GM12872 (cell line): ENCODE results near the gene BOD1L2.

Source experiments
- TF ChIP-seq, protein P1 (sequence below): IDR thresholded peaks from 3 replicates; pipeline ENCODE4 v1.5.1; 2011; ENCODE audit warnings: low read depth, mild to moderate bottlenecking, low read length, moderate library complexity; ENCODE audit not compliant: insufficient read depth

The BOD1L2 gene

DNA sequence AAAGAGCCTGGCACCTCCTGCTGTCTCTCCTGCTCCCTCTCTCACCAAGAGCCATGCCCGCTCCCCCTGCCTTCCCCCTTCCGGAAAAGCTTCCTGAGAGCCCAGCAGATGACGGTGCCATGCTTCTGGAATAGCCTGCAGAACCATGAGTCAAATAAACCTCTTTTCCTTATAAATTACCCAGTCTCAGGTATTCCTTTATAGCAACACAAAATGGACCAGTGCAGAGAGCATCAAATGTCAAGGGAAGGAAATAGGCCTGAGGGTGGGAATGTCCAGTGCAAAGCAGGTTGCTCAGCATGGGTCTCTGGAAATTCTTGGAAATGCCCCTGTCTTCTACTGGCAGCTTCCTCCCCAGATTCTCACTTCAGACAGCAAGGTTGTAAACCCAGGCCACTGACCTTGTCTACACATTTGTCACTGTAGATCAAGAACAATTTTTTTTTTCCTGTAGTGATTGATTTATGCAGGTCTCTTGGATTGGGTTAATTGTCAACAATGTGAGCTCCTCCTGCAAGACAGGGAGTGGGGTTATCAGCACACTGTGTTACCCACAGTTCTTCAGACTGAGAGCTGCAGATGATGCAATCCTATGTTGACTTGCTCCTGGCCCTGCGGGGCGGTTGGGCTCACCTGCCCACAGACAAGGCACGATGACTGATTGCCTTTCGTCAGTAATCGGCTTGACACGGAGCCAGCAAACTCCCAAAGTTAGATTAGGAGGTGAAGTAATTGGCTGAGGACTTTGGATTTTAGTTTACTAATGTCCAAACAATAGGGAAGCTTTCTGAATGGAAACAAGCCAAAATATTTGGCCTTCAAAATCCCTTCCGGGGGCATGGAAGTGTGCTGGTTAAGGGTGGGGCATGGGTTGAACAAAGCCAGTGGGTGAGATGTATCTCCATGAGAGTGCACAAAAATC lies 5.4 kb upstream of the BOD1L2 start:
- TF ChIP-seq, protein P1, sequence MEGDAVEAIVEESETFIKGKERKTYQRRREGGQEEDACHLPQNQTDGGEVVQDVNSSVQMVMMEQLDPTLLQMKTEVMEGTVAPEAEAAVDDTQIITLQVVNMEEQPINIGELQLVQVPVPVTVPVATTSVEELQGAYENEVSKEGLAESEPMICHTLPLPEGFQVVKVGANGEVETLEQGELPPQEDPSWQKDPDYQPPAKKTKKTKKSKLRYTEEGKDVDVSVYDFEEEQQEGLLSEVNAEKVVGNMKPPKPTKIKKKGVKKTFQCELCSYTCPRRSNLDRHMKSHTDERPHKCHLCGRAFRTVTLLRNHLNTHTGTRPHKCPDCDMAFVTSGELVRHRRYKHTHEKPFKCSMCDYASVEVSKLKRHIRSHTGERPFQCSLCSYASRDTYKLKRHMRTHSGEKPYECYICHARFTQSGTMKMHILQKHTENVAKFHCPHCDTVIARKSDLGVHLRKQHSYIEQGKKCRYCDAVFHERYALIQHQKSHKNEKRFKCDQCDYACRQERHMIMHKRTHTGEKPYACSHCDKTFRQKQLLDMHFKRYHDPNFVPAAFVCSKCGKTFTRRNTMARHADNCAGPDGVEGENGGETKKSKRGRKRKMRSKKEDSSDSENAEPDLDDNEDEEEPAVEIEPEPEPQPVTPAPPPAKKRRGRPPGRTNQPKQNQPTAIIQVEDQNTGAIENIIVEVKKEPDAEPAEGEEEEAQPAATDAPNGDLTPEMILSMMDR, result no peak

DNA sequence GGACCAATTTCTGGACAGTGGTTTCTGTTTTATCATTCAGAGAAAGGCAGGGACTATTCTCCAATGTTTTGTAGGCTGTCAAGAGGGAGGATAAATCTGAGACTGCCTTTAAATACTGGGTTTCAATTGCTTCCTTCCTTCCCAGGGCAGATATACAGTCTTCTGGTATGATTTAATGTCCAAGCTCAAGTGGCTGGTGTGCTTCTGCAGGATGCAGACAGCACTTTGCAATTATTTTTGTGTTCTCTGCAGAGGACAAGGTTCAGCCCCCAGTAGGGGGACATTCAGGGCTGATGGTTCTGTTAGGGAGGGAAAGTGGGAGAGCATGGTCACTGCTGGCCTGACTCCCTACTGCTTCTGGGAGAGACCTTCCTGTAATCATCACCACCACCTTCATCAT lies 4.6 kb upstream of the BOD1L2 start:
- TF ChIP-seq, protein P1, result no peak

DNA sequence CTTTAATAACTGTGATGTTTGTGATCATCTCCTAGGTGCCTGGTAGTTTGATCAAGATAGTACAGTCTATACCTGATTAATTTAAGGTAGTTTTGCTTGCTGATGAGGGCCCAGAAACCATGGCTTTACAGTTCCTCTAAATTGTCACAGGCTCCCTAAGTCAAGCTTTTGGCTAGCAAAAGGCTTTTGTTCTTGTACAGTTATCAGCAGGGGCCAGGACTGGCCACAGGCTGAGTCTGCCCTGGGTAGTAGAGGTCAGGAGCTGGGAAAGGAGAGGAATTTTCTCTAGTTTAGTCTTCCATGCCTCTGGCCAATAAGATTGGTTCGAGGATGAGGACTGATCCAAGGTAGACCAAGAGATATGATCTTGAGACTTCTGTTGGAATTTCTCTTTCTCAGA lies 3.6 kb upstream of the BOD1L2 start:
- TF ChIP-seq, protein P1, result no peak

DNA sequence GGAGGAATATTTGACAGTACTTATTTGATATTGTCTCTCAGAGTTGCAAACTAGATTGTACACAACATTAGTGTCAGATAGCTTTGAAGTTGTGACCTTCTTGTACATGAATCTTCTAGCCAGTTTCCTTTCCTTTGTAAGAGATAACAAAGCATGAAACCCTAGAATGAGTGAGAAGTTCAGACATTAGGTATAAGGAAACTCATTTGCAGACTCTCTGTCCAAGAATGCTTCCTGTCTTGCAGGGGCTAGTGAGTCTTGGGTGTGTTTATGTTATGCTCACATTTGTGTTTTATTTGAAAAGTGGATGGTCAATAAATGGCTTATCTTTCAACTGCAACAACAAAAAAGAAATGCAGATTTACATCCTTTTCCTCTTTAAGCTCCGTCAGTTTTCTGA lies 1.4 kb downstream of the BOD1L2 start:
- TF ChIP-seq, protein P1, result no peak

DNA sequence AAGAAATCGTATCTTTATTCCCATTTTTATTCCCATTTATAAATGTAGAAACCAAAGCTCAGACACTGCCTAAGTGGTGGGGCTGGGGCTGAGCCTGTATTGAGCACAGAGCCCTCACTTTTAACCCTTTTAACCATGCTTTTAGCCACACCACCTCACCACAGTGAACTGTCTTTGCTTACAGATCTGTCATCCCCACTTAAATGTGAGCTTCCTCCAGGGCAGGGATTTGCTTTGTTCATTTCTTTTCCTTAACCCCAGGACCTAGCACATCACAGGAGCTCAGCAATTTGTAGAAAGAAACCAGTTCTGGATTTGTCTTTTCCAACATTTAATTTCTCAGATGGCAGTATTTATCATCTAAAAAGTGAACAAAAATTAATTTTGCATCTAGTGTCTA lies 2.2 kb downstream of the BOD1L2 start:
- TF ChIP-seq, protein P1, result no peak

DNA sequence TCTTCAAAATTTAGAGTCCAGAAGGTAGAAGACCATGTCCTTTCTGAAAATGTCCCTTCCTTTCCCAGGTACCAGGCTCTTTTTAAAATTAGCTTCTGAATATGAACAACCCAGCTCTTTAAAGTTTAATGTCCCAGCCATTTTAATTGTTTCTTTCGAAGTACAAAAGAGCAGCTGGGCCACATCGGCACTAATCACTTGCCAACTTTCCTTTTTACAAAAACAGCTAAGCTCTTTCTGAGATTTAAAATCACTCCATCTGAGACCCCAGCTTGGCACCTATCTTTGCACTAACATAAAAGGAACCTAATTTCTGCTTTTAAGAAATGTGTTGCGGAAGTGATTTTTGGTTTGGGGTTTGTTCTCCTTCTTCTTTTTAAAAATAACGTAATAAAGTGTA lies 2.6 kb downstream of the BOD1L2 start:
- TF ChIP-seq, protein P1, result no peak

DNA sequence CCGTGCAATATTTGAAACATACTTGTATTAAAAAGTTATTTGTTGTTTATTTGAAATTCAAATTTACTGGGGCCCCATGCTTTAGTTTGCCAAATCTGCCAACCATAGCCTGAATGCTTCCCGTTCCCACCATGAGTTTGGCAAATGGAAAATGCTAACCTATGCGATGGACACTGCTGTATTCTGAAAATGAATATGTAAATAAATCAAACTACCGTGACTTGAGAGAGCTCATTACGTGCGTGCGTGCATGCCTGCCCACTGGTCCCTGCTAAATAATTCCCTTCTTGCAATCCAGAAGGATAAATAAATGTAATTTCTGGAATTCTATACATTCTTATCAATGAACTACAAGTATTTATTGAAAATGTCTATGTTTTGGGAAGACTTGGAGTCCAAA lies 3.2 kb downstream of the BOD1L2 start:
- TF ChIP-seq, protein P1, result no peak
